Measurements from ENCODE around the gene NFAM1. TPM values are rescaled to one million over a fixed set of nuclear protein-coding genes. Genes with fewer than 3 reads are reported as not detected.

Gene NFAM1, protein sequence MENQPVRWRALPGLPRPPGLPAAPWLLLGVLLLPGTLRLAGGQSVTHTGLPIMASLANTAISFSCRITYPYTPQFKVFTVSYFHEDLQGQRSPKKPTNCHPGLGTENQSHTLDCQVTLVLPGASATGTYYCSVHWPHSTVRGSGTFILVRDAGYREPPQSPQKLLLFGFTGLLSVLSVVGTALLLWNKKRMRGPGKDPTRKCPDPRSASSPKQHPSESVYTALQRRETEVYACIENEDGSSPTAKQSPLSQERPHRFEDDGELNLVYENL
- not detected in 3 replicates for total RNA-seq
- long read RNA-seq: 0 reads

DNA sequence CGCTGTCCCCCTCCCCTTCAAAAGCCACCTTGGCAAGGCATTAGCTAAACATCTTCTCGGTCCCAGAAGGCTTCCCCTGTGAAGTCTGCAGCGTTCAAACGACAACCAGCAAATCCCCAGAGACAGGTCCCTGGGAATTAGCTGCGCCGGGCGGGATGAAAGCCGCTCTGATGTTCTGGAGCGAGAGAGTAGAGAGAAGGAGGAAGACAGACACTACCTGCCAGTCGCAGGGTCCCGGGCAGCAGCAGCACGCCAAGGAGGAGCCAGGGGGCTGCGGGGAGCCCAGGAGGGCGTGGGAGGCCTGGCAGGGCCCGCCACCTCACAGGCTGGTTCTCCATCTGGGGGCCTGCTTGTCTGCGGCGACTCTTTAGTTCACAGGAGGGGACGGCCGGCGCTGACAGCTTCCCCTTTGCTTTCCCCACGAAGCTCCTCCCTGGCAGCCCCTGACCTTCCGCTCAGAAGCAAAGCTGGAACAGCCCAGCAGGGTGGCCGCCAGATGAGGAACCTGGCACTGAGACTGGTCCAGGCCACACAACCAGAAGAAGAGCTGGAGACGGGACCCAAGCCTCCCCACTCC, at the start of gene NFAM1:
Gene NFAM1, minus strand, starts transcription at position 384 of the 577 bp plus-strand sequence. Its CDS starts 46 bp downstream, at position 338.
- Mint-ChIP-seq H3K4me3 (ENCODE audit: unreplicated experiment) (no peak within 1 kb of the TSS), H3K4me1 (ENCODE audit: low read depth) (peaks cover 10% of the 10 kb centered on the region), H3K36me3 (ENCODE audit: low read depth) (no peaks in the 10 kb centered on the region), H3K27me3 (ENCODE audit: low read depth) (peaks cover 39% of the 10 kb centered on the region), H3K9me3 (ENCODE audit: low read depth) (no peaks in the 10 kb centered on the region), H3K27ac (ENCODE audit: unreplicated experiment) (peak within 1 kb of the TSS; percentile 29)
- TF ChIP-seq CTCF (IDR thresholded peaks at IDR 0.05): no peak
- no peak for DNase-seq (ENCODE audit: low spot score)

DNA sequence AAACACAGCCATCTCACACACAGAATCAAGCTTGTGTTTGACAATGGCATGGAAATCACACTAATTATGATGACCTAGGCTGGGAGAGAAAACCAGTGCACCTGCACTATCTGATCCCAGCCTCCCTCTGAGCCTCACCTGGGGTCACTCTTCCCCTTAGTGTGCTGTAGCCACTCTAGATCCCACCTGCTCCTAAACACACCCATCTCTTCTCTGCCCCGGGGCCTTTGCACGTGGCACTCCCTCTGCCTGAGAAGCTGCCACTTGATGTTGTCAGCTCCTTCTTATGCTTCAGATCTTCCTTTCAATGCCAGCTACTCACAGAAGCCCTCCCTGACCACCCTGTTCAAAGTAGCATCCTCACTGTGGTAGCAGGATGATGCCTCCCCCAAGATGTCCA, 42.9 kb upstream of the NFAM1 start:
- H3K9me3 Mint-ChIP-seq (ENCODE audit: low read depth): no peaks in the 10 kb centered on the region
- no peak for DNase-seq (ENCODE audit: low spot score)
- peaks cover 19% of the 10 kb centered on the region for H3K27me3 Mint-ChIP-seq (ENCODE audit: low read depth)
- H3K36me3 Mint-ChIP-seq (ENCODE audit: low read depth): no peaks in the 10 kb centered on the region
- no peak overlapping the region for H3K4me3 Mint-ChIP-seq (ENCODE audit: unreplicated experiment)
- H3K27ac Mint-ChIP-seq (ENCODE audit: unreplicated experiment): no peak overlapping the region
- H3K4me1 Mint-ChIP-seq (ENCODE audit: low read depth): no peaks in the 10 kb centered on the region
- TF ChIP-seq CTCF (IDR thresholded peaks at IDR 0.05): no peak

- Mint-ChIP-seq H3K36me3 (ENCODE audit: low read depth) (no peaks in the 10 kb centered on the region), H3K27ac (ENCODE audit: unreplicated experiment) (no peak overlapping the region), H3K4me3 (ENCODE audit: unreplicated experiment) (no peak overlapping the region), H3K27me3 (ENCODE audit: low read depth) (peaks cover 18% of the 10 kb centered on the region), H3K9me3 (ENCODE audit: low read depth) (no peaks in the 10 kb centered on the region), H3K4me1 (ENCODE audit: low read depth) (no peaks in the 10 kb centered on the region)
- DNase-seq (ENCODE audit: low spot score): no peak
- peak; percentile 83 for TF ChIP-seq CTCF (IDR thresholded peaks at IDR 0.05)
Measured at GRCh38 chr22:42473484-42474193, 41.4 kb upstream of the NFAM1 start.

- DNase-seq (ENCODE audit: low spot score): no peak
- H3K27ac Mint-ChIP-seq (ENCODE audit: unreplicated experiment): no peak overlapping the region
- no peaks in the 10 kb centered on the region for H3K9me3 Mint-ChIP-seq (ENCODE audit: low read depth)
- no peaks in the 10 kb centered on the region for H3K4me1 Mint-ChIP-seq (ENCODE audit: low read depth)
- H3K27me3 Mint-ChIP-seq (ENCODE audit: low read depth): peaks cover 28% of the 10 kb centered on the region
- no peak for TF ChIP-seq CTCF (IDR thresholded peaks at IDR 0.05)
- H3K4me3 Mint-ChIP-seq (ENCODE audit: unreplicated experiment): no peak overlapping the region
- no peaks in the 10 kb centered on the region for H3K36me3 Mint-ChIP-seq (ENCODE audit: low read depth)
Measured at GRCh38 chr22:42472671-42473070, 40.5 kb upstream of the NFAM1 start.

DNA sequence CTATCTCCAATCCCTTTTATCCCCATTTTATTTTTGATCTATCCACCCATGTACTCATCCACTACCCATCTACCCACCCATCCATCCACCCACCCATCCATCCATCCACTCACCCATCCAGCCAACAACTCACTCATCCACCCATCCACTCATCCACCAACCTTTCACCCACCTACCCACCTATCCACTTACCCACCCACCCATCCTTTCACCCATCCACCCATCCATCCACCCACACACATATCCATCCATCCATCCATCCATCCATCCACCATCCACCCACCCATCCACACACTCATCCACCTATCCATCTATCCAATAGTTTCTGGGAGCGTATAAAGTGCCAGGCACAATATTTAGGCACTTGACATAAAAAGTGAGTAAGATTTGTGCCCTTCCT, 39.2 kb upstream of the NFAM1 start:
- TF ChIP-seq CTCF (IDR thresholded peaks at IDR 0.05): no peak
- no peak for DNase-seq (ENCODE audit: low spot score)
- H3K9me3 Mint-ChIP-seq (ENCODE audit: low read depth): no peaks in the 10 kb centered on the region
- H3K36me3 Mint-ChIP-seq (ENCODE audit: low read depth): no peaks in the 10 kb centered on the region
- no peak overlapping the region for H3K4me3 Mint-ChIP-seq (ENCODE audit: unreplicated experiment)
- H3K4me1 Mint-ChIP-seq (ENCODE audit: low read depth): no peaks in the 10 kb centered on the region
- H3K27ac Mint-ChIP-seq (ENCODE audit: unreplicated experiment): no peak overlapping the region
- H3K27me3 Mint-ChIP-seq (ENCODE audit: low read depth): peaks cover 29% of the 10 kb centered on the region
